Panc1 (cell line): ENCODE measurements around the gene PLEKHG5.
A peak's percentile ranks its signal among the peaks of the same experiment; 100 is the strongest.

Experiments
- CTCF ChIP-seq: fragments of 450-650 bp; IDR thresholded peaks from 2 replicates; pipeline ENCODE4 v1.5.1; 2017; ENCODE audit warnings: mild to moderate bottlenecking
- POLR2AphosphoS5 ChIP-seq: IDR thresholded peaks from 2 replicates; pipeline ENCODE4 v1.6.1; 2012; ENCODE audit warnings: mild to moderate bottlenecking, low read depth, low read length, moderate library complexity
- REST ChIP-seq, 2 experiments: IDR thresholded peaks; 2 replicates each; pipeline ENCODE4 v1.6.1; 2011 to 2012; ENCODE audit warnings: low read depth in 2 of 2, control low read depth in 1 of 2, low read length in 1 of 2, mild to moderate bottlenecking in 1 of 2, moderate library complexity in 1 of 2; ENCODE audit not compliant: insufficient read depth in 1 of 2
- SIN3A ChIP-seq: IDR thresholded peaks from 2 replicates; pipeline ENCODE4 v1.6.1; 2012; ENCODE audit warnings: low read depth, mild to moderate bottlenecking, low read length, moderate library complexity, borderline replicate concordance; ENCODE audit not compliant: insufficient read depth
- TCF7L2 ChIP-seq: IDR thresholded peaks from 2 replicates; pipeline ENCODE4 v1.6.1; 2011; ENCODE audit warnings: mild to moderate bottlenecking, low read depth, low read length, inconsistent platforms

GRCh38 chr1:6423321-6423999, 68.0 kb downstream of the PLEKHG5 start:
- TF ChIP-seq SIN3A (no peak), CTCF (peak; percentile 95), POLR2AphosphoS5 (no peak), TCF7L2 (no peak), REST (IDR thresholded peaks at IDR 0.05; ENCODE audit: insufficient read depth in 1 of 2, low read depth in 2 of 2, low read length in 1 of 2) (0 out of 4 replicates have a peak, but pooled peaks of 1 of the 2 experiments have one; percentile 19)
